GM21529 (cell line): ENCODE data around the gene PTH1R.

Experiments used
- ATAC-seq: cut with Tn5 transposase; IDR thresholded peaks from one replicate; pipeline ENCODE4 v1.9.1; 2021; ENCODE audit not compliant: unreplicated experiment

PTH1R gene

DNA sequence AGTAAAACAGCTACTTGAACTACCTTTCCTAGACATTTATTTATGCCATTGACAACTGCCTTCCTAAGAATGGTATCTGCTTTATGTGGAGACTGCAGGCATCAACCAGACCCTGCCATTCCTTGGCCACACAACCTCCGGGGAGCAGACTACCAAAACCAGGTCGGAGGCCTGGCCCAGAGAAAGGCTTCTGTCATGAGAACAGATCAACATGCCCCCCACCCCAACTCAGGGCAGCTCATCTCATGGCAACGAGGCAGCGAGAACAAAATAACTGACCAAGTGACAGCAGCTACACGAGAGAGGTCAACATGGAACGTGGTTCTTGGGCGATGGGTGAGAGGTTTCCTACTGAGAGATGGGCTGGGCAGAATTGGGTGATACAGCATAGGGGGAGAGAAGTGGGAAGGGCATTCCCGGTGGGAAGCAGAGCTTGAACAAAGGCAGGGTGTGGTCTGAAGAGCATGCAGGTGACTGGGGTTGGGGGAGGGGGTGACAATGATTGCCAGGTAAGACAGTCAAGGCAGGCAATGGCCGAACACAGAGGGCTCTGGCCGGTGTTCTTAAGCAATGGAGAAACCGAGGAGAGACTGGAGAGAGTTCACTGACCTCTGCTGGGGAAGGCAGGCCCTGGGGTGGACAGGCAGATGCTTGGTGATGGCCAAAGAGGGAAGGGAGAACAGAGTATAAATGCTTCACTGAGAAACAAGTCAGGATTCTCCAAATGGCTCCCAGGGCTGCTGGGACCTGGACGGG is 65.1 kb downstream of the PTH1R start:
- no peak for ATAC-seq

DNA sequence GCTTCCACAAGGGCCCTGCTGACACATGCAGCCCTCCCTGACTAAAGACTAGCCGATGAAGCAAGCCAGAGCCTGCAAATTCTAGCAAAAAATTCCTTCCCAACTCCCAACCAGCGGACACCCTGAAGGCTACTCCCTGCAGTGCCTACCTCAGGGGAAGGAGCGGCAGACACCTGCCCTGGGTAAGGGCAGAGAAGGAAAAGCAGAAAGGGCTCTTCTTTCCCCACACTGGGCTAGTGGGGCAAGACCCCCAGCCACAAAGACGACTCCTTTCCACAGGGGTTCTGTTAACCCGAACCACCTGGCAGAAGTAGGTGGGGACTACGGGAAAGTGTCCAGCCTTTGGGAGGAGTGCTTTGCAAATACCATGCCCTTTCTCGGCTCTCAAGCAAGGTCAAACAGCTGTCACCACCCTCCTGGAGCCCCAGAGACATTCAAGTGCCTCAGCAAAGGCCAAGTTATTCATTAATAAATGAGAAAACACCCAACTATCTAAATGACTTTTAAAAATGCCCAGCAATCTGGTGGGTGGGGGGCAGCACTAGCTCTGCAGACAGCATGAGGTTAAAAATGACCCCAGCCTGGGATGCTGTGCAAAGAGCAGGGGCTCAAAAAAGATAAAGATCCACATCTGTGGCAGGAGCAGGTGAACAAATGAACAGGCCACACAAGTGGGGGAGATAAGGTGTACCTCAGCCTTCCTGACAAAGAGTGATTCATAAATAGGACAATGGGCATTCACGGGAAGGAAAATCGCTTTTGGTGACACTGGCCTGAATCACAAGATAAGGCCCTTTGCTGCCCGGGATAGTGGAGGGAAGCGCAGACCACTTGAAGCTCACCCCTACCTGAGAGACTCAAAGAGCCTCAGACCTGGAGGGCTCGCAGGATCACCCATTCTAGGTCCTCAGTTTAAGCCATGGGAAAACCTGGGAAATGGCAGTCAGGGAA is 66.0 kb downstream of the PTH1R start:
- ATAC-seq = no peak

DNA sequence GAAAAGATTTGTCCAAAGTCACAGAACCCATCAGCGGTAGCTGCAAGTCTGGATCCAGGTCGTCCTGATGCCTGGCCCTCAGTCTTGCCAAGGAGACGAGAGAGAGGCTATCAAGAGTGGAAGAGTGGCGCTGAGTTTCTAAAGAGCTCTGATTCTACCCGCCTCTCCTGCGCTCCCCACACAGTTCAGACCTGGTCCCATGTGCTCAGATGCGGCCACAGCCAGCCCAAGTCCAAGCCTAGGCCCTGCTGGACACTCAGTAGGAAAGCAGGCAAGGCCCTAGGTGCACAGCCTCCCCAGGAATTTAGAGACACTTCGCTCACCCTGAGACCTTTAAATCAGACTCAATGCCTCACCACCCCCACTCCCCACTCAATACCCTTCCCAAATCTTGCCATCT is 66.7 kb downstream of the PTH1R start:
- no peak for ATAC-seq

DNA sequence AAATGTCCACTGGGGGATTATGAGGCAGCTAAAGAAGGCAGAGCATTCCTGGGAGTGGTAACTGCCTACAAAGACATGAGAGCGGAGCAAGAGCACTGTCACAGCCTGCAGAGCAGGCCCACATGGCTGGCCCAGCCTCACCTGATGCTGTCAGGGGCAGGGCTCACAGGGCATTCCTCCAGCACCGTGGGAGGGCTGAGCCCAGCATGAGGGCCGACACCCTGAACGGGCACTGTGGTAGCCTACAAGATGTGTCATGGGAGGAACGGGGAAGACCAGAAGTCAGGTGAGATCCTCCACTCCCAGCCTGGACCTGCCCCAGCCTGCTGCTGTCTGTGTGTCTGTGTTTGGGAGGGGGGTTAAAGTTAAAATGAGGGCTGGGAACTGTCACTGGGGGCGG is 68.9 kb downstream of the PTH1R start:
- ATAC-seq = no peak

DNA sequence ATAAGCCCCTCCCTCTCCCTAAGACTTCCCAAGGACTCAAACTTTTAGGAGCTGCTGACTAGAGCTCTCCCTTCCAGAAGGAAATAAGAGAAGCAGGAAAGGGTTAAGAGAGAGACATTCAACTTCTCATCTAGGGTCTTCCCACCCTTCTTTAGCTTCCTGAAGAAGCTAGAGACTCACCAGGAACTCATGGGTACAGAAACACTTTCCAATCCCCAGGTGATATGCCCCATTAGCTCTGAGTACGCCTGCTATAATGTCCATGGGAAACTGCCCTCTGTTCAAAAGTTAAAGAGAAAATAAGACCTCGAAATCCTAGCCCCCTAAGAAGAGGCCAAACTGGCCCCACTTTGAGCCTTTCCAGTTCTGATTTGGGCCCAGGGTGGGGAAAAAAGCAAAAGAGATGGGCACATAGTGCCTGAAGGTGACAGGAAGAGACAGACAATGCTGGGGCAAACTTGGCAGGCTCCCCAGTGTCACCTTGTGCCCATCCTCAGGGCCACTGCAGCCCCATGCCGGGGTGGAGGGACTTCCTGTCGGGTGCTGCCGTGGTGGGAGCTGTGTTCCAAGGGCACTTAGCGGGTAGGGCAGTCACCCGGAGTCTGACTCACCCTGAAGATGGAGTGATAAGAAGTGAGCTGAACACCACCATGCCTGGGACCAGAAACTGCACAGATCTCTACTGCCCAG is 69.5 kb downstream of the PTH1R start:
- no peak for ATAC-seq

DNA sequence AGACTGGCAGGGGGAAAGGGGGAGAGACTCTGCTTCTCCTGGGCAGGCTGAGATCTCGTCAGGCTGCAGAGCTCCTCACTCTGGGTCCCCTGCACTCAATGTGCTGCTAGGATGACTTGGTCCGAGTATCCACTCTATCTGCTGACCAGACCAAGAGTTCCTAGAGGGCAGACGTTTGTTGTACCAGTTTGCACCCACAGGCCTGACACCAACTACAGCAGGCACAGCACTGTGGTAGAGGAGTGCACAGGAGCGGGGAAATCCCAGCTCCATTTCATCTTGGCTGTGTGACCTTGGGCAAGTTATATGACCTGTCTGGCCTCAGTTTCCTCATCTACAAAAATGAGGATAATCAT is 70.0 kb downstream of the PTH1R start:
- no peak for ATAC-seq

DNA sequence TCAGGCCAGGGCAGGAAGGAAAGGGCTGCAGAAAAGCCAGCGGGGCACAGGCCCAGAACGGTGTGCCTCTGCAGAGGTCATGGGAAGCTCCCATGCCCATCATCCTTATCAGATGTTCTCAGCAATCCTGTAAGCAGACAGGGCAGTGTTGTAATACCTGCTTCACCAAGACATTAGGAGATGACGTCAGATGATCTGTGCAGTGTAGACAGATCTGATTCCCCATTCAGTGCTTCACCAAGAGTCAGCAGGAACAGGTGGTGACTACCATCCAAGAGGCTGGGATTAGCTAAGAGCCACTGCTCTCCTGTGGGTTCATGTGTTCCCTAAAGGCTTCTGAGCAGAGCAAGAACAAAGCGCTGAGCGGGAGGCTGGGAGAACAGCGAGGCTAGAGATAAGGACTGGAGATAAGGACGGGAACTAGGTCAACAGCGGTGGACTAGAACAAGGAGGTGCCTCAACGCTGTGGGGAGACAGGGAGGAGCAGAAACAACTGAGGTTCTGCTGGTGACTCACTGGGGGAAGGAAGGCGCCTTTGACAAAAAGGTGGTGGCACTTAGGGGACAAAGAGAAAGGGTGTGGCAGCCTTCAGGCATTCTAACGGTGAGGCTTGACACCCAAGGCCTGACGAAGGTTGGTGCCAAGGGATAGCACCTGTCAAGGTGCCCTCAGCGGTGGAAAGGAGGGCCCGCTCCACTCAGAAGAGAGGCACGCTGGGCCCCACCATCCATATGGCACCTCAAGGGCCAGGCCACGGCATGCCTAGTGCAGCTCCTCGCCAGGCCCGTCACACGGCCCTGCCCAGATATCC is 70.7 kb downstream of the PTH1R start:
- ATAC-seq = no peak

DNA sequence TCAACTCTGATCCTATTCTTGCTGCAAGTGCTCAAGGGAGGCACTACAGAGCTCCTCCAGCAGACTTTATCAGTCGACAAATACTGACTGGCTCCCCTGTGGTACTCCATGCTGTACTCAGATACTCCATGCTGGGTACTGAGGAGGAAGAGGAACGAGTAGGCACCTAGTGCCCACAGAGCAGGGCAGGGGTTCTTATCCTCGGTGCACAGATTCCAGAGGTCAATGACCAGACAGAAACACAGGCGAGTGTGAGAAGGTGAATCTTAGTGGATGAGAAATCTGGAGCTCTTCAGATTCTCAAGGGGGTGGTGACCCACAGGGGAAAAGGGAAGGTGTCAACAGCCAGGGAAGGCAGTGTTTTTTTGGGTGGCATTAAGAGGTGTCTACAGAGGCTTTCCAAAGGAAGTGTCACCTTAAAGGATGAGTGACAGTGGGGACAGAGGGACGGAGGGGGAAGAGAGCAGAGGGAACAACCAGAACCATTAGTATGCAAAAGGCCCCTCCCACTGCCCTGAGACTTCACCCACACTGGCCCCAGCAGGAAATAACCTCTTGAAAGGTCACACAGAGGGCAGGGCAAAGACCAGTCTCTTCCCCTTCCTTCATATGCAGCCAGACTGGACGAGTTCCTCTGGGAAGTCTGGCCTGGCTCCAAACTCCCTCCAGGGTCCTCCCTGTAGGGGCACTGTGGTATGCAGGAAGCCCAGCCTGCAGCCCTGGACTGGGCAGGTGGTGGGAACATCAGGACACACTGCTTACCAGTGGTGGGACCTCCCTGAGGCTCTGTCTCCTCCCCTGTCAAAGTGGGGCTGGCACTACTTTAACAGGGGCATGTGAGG is 71.5 kb downstream of the PTH1R start:
- peak; percentile 55 for ATAC-seq

DNA sequence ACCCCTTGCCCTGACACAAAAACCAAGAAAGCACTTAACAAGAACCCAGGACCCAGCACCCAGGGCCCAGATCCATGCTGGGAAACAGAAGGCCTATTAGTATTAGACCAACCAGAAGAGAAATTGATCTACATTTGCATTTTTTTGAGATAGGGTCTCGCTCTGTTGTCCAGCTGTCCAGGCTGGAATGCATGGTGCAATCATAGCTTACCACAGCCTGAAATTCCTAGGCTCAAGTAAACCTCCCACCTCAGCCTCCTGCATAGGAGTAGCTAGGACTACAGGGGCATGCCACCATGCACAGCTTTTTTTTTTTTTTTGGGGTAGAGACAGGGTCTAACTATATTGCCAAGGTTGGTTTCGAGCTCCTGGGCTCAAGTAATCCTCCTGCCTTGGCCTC is 72.7 kb downstream of the PTH1R start:
- ATAC-seq = no peak

DNA sequence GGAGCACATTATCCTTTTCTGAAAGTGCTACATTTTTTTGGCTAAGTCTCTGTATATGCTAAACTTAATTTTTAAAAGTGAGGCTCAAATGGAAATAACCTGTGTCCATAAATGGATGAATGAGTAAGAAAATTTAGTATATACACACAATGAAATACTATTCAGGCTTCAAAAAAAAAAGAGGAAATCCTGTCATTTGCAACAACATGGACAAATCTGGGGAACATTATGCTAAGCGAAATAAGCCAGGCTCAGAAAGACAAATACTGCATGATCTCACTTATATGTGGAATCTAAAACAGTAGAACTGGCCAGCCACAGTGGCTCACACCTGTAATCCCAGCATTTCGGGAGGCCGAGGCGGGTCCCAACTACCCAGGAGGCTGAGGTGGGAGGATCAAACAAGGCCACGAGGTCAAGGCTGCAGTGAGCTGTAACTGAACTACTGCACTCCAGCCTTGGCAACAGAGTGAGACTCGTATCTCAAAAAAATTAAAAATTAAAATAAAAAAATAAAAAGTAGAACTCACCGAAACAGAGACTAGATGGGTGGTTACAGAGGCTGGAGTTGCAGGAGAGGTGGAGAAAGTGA is 73.2 kb downstream of the PTH1R start:
- no peak for ATAC-seq

DNA sequence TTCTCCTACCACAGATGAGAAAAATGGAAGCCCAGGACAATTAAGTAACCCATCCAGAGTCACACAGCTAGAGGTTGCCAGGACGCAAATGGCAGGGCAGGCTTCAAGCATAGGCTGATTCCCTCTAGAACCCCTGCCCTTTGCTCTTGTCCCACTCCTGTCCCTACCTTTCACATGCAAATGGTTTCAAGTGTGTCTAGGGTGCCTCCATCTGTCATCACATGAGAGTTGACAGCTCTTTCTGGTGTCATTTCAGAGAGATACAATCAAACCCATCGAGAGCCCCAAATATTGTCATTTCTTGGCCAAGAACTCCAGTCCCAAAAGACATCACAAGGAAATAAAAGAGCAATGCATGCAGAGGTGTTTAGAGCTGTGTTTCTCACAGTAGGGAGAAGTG is 75.3 kb downstream of the PTH1R start:
- ATAC-seq = no peak
